Measurements from ENCODE around the gene CD274.

DNA sequence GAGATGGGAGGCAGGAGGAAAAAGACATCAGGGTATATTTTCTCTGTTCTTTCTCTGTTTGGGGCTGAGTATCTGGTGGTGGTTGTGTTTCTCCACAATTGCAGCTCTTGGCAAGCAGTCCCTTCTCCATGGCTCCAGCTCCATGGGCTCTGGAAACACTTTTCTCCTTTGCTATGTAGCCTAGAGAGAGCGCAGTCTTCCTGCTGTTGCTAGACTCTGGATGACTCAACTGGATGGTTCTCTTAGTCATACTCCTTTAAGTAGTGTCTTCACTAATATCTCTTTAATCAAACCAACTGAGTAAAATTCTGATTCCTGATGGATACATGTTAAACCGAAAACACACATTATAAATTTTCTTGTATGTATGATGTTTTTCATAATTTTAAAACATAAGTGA is 9.3 kb upstream of the CD274 start:
- no peak for TF ChIP-seq SPI1 (IDR thresholded peaks at IDR 0.05; ENCODE audit: borderline replicate concordance, low read depth)
- TF ChIP-seq, protein P1, sequence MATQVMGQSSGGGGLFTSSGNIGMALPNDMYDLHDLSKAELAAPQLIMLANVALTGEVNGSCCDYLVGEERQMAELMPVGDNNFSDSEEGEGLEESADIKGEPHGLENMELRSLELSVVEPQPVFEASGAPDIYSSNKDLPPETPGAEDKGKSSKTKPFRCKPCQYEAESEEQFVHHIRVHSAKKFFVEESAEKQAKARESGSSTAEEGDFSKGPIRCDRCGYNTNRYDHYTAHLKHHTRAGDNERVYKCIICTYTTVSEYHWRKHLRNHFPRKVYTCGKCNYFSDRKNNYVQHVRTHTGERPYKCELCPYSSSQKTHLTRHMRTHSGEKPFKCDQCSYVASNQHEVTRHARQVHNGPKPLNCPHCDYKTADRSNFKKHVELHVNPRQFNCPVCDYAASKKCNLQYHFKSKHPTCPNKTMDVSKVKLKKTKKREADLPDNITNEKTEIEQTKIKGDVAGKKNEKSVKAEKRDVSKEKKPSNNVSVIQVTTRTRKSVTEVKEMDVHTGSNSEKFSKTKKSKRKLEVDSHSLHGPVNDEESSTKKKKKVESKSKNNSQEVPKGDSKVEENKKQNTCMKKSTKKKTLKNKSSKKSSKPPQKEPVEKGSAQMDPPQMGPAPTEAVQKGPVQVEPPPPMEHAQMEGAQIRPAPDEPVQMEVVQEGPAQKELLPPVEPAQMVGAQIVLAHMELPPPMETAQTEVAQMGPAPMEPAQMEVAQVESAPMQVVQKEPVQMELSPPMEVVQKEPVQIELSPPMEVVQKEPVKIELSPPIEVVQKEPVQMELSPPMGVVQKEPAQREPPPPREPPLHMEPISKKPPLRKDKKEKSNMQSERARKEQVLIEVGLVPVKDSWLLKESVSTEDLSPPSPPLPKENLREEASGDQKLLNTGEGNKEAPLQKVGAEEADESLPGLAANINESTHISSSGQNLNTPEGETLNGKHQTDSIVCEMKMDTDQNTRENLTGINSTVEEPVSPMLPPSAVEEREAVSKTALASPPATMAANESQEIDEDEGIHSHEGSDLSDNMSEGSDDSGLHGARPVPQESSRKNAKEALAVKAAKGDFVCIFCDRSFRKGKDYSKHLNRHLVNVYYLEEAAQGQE (IDR thresholded peaks at IDR 0.05; ENCODE audit: insufficient replicate concordance, low read depth), result no peak

Measured in HL-60 (cell line).